GM23248 (cell line): ENCODE data around the gene H2BW1. TPM values are rescaled to one million over a fixed set of nuclear protein-coding genes. Genes with fewer than 3 reads are reported as not detected.
"Not testable (repeated sequence)": the region's sequence is repeated elsewhere in the genome, so short reads cannot be mapped to it uniquely, and the experiment has no call there.

Source experiments
- DNase-seq: peaks from one replicate; pipeline ENCODE4 v3.0.0-alpha.2; 2015
- H2AFZ ChIP-seq: fragments of 200-600 bp; sonication (generic); 2 replicates; pipeline ENCODE4 v1.6.1; 2016; ENCODE audit warnings: antibody characterized with exemption
- H3F3A ChIP-seq: fragments of 200-600 bp; sonication (generic); 2 replicates; pipeline ENCODE4 v1.6.1; 2016; ENCODE audit warnings: mild to moderate bottlenecking, antibody characterized with exemption, mixed run types; ENCODE audit not compliant: insufficient read depth
- H3K27ac ChIP-seq: fragments of 200-600 bp; sonication (generic); 2 replicates; pipeline ENCODE4 v1.5.1; 2016; ENCODE audit warnings: mild to moderate bottlenecking
- H3K27me3 ChIP-seq: fragments of 200-600 bp; sonication (generic); replicated peaks from 2 replicates; pipeline ENCODE4 v1.6.1; 2016; ENCODE audit warnings: mild to moderate bottlenecking; ENCODE audit not compliant: insufficient read depth
- H3K36me3 ChIP-seq: fragments of 200-600 bp; sonication (generic); 2 replicates; pipeline ENCODE4 v1.6.1; 2016; ENCODE audit warnings: low read depth, mild to moderate bottlenecking
- H3K4me1 ChIP-seq: fragments of 200-600 bp; sonication (generic); 2 replicates; pipeline ENCODE4 v1.6.1; 2016; ENCODE audit warnings: mild to moderate bottlenecking; ENCODE audit not compliant: insufficient read depth
- H3K4me2 ChIP-seq: fragments of 200-600 bp; sonication (generic); one replicate; pipeline ENCODE4 v1.6.1; 2016; ENCODE audit warnings: mild to moderate bottlenecking; ENCODE audit not compliant: unreplicated experiment
- H3K4me3 ChIP-seq: fragments of 200-600 bp; sonication (generic); 2 replicates; pipeline ENCODE4 v1.5.1; 2016; ENCODE audit warnings: mild to moderate bottlenecking
- H3K79me2 ChIP-seq: fragments of 200-600 bp; sonication (generic); 2 replicates; pipeline ENCODE4 v1.6.1; 2016; ENCODE audit warnings: mild to moderate bottlenecking; ENCODE audit not compliant: insufficient read depth
- H3K9ac ChIP-seq: fragments of 200-600 bp; sonication (generic); 2 replicates; pipeline ENCODE4 v1.6.1; 2016; ENCODE audit warnings: mild to moderate bottlenecking
- H3K9me2 ChIP-seq: fragments of 200-600 bp; sonication (generic); 2 replicates; pipeline ENCODE4 v1.6.1; 2016; ENCODE audit warnings: mixed run types, mild to moderate bottlenecking, moderate library complexity; ENCODE audit not compliant: insufficient read depth
- H3K9me3 ChIP-seq: fragments of 200-600 bp; sonication (generic); one replicate; pipeline ENCODE4 v1.6.1; 2017; ENCODE audit warnings: low read depth
- H4K20me1 ChIP-seq: fragments of 200-600 bp; sonication (generic); 2 replicates; pipeline ENCODE4 v1.6.0; 2016; ENCODE audit not compliant: insufficient read depth
- EZH2 ChIP-seq: fragments of 200-600 bp; sonication (generic); IDR thresholded peaks from 2 replicates; pipeline ENCODE4 v1.6.1; 2018; ENCODE audit warnings: antibody characterized with exemption, mild to moderate bottlenecking; ENCODE audit not compliant: insufficient read depth, poor library complexity, severe bottlenecking
- EZH2phosphoT487 ChIP-seq: fragments of 200-600 bp; sonication (generic); IDR thresholded peaks from 2 replicates; pipeline ENCODE4 v1.6.1; 2018; ENCODE audit warnings: antibody characterized with exemption, moderate library complexity, mild to moderate bottlenecking, low read depth; ENCODE audit not compliant: insufficient read depth
- WGBS, 2 experiments: methylation state at CpG; one replicate each; pipeline ENCODE4 v1.1.6; 2015 to 2017; ENCODE audit warnings: low lambda C conversion rate in 2 of 2, low coverage in 1 of 2; ENCODE audit errors: missing lambda C conversion rate in 2 of 2; 5-methylcytosine and 5-hydroxymethylcytosine counted together
- in situ Hi-C: fragments of 300-500 bp; cut with MboI; formaldehyde crosslinking; loops from 2 replicates; pipeline ENCODE4 v1.15.0; 2020
- polyA plus RNA-seq: library from polyadenylated mRNA; unstranded; fragments of >200 nt; fragmentation: Nextera tagmentation; extraction: Ambion mirVana; gene quantifications from 2 replicates; pipeline ENCODE4 v1.2.1, GENCODE V29; 2016
- total RNA-seq: library from RNA; depleted of rRNA; stranded (reverse); fragments of >200 nt; shearing (Covaris generic); gene quantifications from 2 replicates; pipeline ENCODE4 v1.2.3, GENCODE V29; 2014

H2BW1 gene
- total and polyA plus RNA-seq, 2 experiments from 2014 or later: not detected

- DNase-seq: no peak
- Histone ChIP-seq H3K36me3 (no peaks in the 10 kb centered on the region), H3K27ac (no peak overlapping the region), H3K4me1 (no peaks in the 10 kb centered on the region), H3F3A (no peaks in the 10 kb centered on the region), H3K27me3 (no peaks in the 10 kb centered on the region), H3K9me2 (no peaks in the 10 kb centered on the region), H3K9me3 (no peaks in the 10 kb centered on the region), H3K4me2 (no peak overlapping the region), H2AFZ (no peak overlapping the region), H3K4me3 (no peak overlapping the region), H3K9ac (no peak overlapping the region), H3K79me2 (no peaks in the 10 kb centered on the region), H4K20me1 (no peaks in the 10 kb centered on the region)
- in situ Hi-C loops: no loop called here
- TF ChIP-seq EZH2 (no peak), EZH2phosphoT487 (no peak)
- 23 to 29% methylated on average over 4 of the region's 4 CpGs for WGBS, 2 experiments
Observed at GRCh38 chrX:104041003-104041402, 27.5 kb upstream of the H2BW1 start.

- Histone ChIP-seq H3K9me3 (no peaks in the 10 kb centered on the region), H3K79me2 (no peaks in the 10 kb centered on the region), H2AFZ (no peak within 1 kb of the TSS), H3K4me1 (no peaks in the 10 kb centered on the region), H4K20me1 (no peaks in the 10 kb centered on the region), H3K9me2 (no peaks in the 10 kb centered on the region), H3K27ac (no peak within 1 kb of the TSS), H3K4me2 (no peak within 1 kb of the TSS), H3K4me3 (no peak within 1 kb of the TSS), H3K27me3 (no peaks in the 10 kb centered on the region), H3K9ac (no peak within 1 kb of the TSS), H3F3A (no peaks in the 10 kb centered on the region), H3K36me3 (no peaks in the 10 kb centered on the region)
- WGBS, 2 experiments: 70 to 76% methylated on average over 10 to 37 of the region's 39 CpGs
- in situ Hi-C loops: no loop called here
- DNase-seq: no peak
- TF ChIP-seq EZH2phosphoT487: no peak
Observed at GRCh38 chrX:104039689-104040505, 26.4 kb upstream of the H2BW1 start, which contains the start of gene H2BW2. Gene H2BW2 (plus strand): TSS chrX:104039956. CDS start chrX:104039995, 39 bp downstream.

- WGBS, 2 experiments: 46 to 59% methylated on average over 11 of the region's 11 CpGs
- no peaks in the 10 kb centered on the region for H4K20me1 ChIP-seq
- H2AFZ ChIP-seq: no peak overlapping the region
- DNase-seq: no peak
- no peaks in the 10 kb centered on the region for H3K4me1 ChIP-seq
- no peak overlapping the region for H3K27ac ChIP-seq
- H3K79me2 ChIP-seq: no peaks in the 10 kb centered on the region
- H3K4me3 ChIP-seq: no peak overlapping the region
- in situ Hi-C loops: no loop called here
- H3K9me2 ChIP-seq: no peaks in the 10 kb centered on the region
- no peak overlapping the region for H3K9ac ChIP-seq
- H3F3A ChIP-seq: no peaks in the 10 kb centered on the region
- H3K36me3 ChIP-seq: no peaks in the 10 kb centered on the region
- TF ChIP-seq EZH2 (no peak), EZH2phosphoT487 (no peak)
- no peak overlapping the region for H3K4me2 ChIP-seq
- H3K9me3 ChIP-seq: no peaks in the 10 kb centered on the region
- no peaks in the 10 kb centered on the region for H3K27me3 ChIP-seq
Observed at GRCh38 chrX:104018126-104018525, 4.6 kb upstream of the H2BW1 start.

DNA sequence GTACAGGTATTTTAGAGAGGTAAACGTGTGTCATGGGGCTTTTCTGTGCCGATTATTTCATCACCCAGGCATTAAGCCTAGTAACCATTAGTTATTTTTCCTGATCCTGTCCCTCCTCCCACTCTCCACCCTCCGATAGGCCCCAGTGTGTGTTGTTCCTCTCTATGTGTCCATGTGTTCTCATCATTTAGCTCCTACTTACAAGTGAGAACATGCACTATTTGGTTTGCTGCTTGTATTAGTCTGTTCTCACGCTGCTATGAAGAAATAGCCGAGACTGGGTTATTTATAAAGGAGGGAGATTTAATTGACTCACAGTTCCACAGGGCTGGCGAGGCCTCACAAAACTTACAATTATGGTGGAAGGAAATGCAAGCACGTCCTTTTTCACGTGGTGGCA is 2.1 kb upstream of the H2BW1 start:
- H2AFZ ChIP-seq, H3K9ac ChIP-seq, H3K27ac ChIP-seq, H3K4me2 ChIP-seq, H3K79me2 ChIP-seq, H3K9me2 ChIP-seq, H3K4me1 ChIP-seq, H3K27me3 ChIP-seq, H3K4me3 ChIP-seq, DNase-seq, H3F3A ChIP-seq, H3K9me3 ChIP-seq, H4K20me1 ChIP-seq, H3K36me3 ChIP-seq, in situ Hi-C loops: not testable (repeated sequence)
- WGBS, 2 experiments: 23 to 24% methylated on average over 3 to 8 of the region's 8 CpGs

- Histone ChIP-seq H2AFZ (no peak overlapping the region), H3K4me1 (no peaks in the 10 kb centered on the region), H3K79me2 (no peaks in the 10 kb centered on the region), H4K20me1 (no peaks in the 10 kb centered on the region), H3K4me3 (no peak overlapping the region), H3K36me3 (no peaks in the 10 kb centered on the region), H3K9ac (no peak overlapping the region), H3K9me3 (no peaks in the 10 kb centered on the region), H3F3A (no peaks in the 10 kb centered on the region), H3K27me3 (no peaks in the 10 kb centered on the region), H3K4me2 (no peak overlapping the region), H3K27ac (no peak overlapping the region), H3K9me2 (no peaks in the 10 kb centered on the region)
- 83 to 84% methylated on average over 19 to 24 of the region's 24 CpGs for WGBS, 2 experiments
- TF ChIP-seq EZH2 (no peak), EZH2phosphoT487 (no peak)
- DNase-seq: no peak
- in situ Hi-C loops: no loop called here
Observed at GRCh38 chrX:104013158-104013557, 350 bp downstream of the H2BW1 start.
